Measurements from ENCODE around the gene ATP8A2. TPM values are rescaled to one million over a fixed set of nuclear protein-coding genes. Genes with fewer than 3 reads are reported as not detected.

The ATP8A2 gene
- total and polyA plus RNA-seq, 2 of the 8 experiments (the other 6 are each of a cell fraction or from before 2014, with no cell fraction given): 2.4 to 8.3 TPM

- TF ChIP-seq HDAC6 (IDR thresholded peaks at IDR 0.05; ENCODE audit: low read depth, low read length): no peak
- no peak for TF ChIP-seq SUZ12 (IDR thresholded peaks at IDR 0.05; ENCODE audit: low read length)
- TF ChIP-seq YY1 (IDR thresholded peaks at IDR 0.05; ENCODE audit: low read depth, low read length): no peak
- no peak for TF ChIP-seq EP300 (IDR thresholded peaks at IDR 0.05; ENCODE audit: borderline replicate concordance in 1 of 2, low read depth in 2 of 2, low read length in 2 of 2)
- TF ChIP-seq KDM4A (IDR thresholded peaks at IDR 0.05; ENCODE audit: low read depth, low read length, severe bottlenecking): no peak
- no peak for TF ChIP-seq KDM5A (IDR thresholded peaks at IDR 0.05; ENCODE audit: low read length)
These were observed 551.7 kb downstream of the ATP8A2 start (continued) for GRCh38 chr13:25923217-25924085.

Data from H1 (cell line).